OCI-M2 (cell line): ENCODE measurements around the gene PLXNA2.

Experiments
- DNase-seq: peaks from one replicate; lab custom pipeline; 2025; ENCODE audit not compliant: unreplicated experiment; lab: John Stamatoyannopoulos, UW

PLXNA2 gene

GRCh38 chr1:208181364-208181763 is 62.8 kb downstream of the PLXNA2 start:
- DNase-seq = no peak

- DNase-seq = no peak
These were observed 63.8 kb downstream of the PLXNA2 start for GRCh38 chr1:208180421-208180820.

GRCh38 chr1:208179961-208180409 is 64.2 kb downstream of the PLXNA2 start:
- no peak for DNase-seq

- DNase-seq = no peak
These were observed 64.8 kb downstream of the PLXNA2 start for GRCh38 chr1:208179263-208179816.

GRCh38 chr1:208178091-208178529 is 66.1 kb downstream of the PLXNA2 start:
- DNase-seq = no peak

GRCh38 chr1:208177656-208178055 is 66.5 kb downstream of the PLXNA2 start:
- no peak for DNase-seq

GRCh38 chr1:208176649-208177048 is 67.5 kb downstream of the PLXNA2 start:
- no peak for DNase-seq

GRCh38 chr1:208175508-208175895 is 68.7 kb downstream of the PLXNA2 start:
- DNase-seq = no peak

- DNase-seq = no peak
These were observed 69.3 kb downstream of the PLXNA2 start for GRCh38 chr1:208174731-208175507.

- no peak for DNase-seq
These were observed 70.0 kb downstream of the PLXNA2 start for GRCh38 chr1:208174200-208174599.

GRCh38 chr1:208173749-208174148 is 70.4 kb downstream of the PLXNA2 start:
- no peak for DNase-seq

GRCh38 chr1:208172423-208173145 is 71.6 kb downstream of the PLXNA2 start:
- DNase-seq = no peak

- no peak for DNase-seq
These were observed 72.4 kb downstream of the PLXNA2 start for GRCh38 chr1:208171616-208172422.

- no peak for DNase-seq
These were observed 73.9 kb downstream of the PLXNA2 start for GRCh38 chr1:208170252-208170651.

GRCh38 chr1:208169081-208169879 is 74.9 kb downstream of the PLXNA2 start:
- DNase-seq = no peak

- DNase-seq = no peak
These were observed 76.8 kb downstream of the PLXNA2 start for GRCh38 chr1:208167261-208167869.

- DNase-seq = no peak
These were observed 77.6 kb downstream of the PLXNA2 start for GRCh38 chr1:208166340-208167138.

- DNase-seq = no peak
These were observed 78.5 kb downstream of the PLXNA2 start for GRCh38 chr1:208165659-208166058.

GRCh38 chr1:208164609-208165008 is 79.6 kb downstream of the PLXNA2 start:
- DNase-seq = no peak
